Trophoblast cell (in vitro differentiated cells and primary cell): Measurements from ENCODE around the gene ASCL3.
A peak's percentile ranks its signal among the peaks of the same experiment; 100 is the strongest.

Experiments used
- DNase-seq, 2 donors: peaks; one replicate each; pipeline ENCODE4 v3.0.0-alpha.2; 2016
- H2AFZ ChIP-seq: 2 replicates; pipeline ENCODE4 v1.6.1; 2013; ENCODE audit warnings: low read length, moderate library complexity, mild to moderate bottlenecking; ENCODE audit not compliant: insufficient read depth, poor library complexity
- H2AK5ac ChIP-seq: 2 replicates; pipeline ENCODE4 v1.6.1; 2013; ENCODE audit warnings: mild to moderate bottlenecking, low read length
- H2BK120ac ChIP-seq: 2 replicates; pipeline ENCODE4 v1.6.1; 2013; ENCODE audit warnings: low read length, mild to moderate bottlenecking, moderate library complexity; ENCODE audit not compliant: insufficient read depth, poor library complexity
- H2BK12ac ChIP-seq: 2 replicates; pipeline ENCODE4 v1.6.1; 2013; ENCODE audit warnings: mild to moderate bottlenecking, low read length, moderate library complexity
- H2BK5ac ChIP-seq: 2 replicates; pipeline ENCODE4 v1.6.1; 2013; ENCODE audit warnings: low read length, low read depth, moderate library complexity, mild to moderate bottlenecking; ENCODE audit not compliant: poor library complexity
- H3K14ac ChIP-seq: 2 replicates; pipeline ENCODE4 v1.6.1; 2013; ENCODE audit warnings: mild to moderate bottlenecking, low read length
- H3K18ac ChIP-seq: 2 replicates; pipeline ENCODE4 v1.6.1; 2013; ENCODE audit warnings: mild to moderate bottlenecking, low read length
- H3K23ac ChIP-seq: 2 replicates; pipeline ENCODE4 v1.6.1; 2013; ENCODE audit warnings: low read length
- H3K27ac ChIP-seq: 2 replicates; pipeline ENCODE4 v1.5.1; 2013; ENCODE audit warnings: low read depth, mild to moderate bottlenecking, inconsistent platforms, low read length, moderate library complexity
- H3K27me3 ChIP-seq: 2 replicates; pipeline ENCODE4 v1.6.1; 2013; ENCODE audit warnings: inconsistent platforms, mild to moderate bottlenecking, low read length, moderate library complexity; ENCODE audit not compliant: insufficient read depth
- H3K36me3 ChIP-seq, 2 experiments: 1 replicate in 1 of 2; 2 replicates in 1 of 2; pipeline ENCODE4 v1.6.1; 2013; ENCODE audit warnings: low read length in 2 of 2, mild to moderate bottlenecking in 2 of 2, moderate library complexity in 1 of 2; ENCODE audit not compliant: insufficient read depth in 2 of 2, control insufficient read depth in 1 of 2
- H3K4ac ChIP-seq: 2 replicates; pipeline ENCODE4 v1.6.1; 2013; ENCODE audit warnings: low read depth, mild to moderate bottlenecking, low read length, moderate library complexity
- H3K4me1 ChIP-seq, 2 experiments: 1 replicate in 1 of 2; 2 replicates in 1 of 2; pipeline ENCODE4 v1.6.1; 2013; ENCODE audit warnings: low read length in 2 of 2, mild to moderate bottlenecking in 2 of 2, moderate library complexity in 1 of 2; ENCODE audit not compliant: insufficient read depth in 2 of 2, control insufficient read depth in 1 of 2
- H3K4me2 ChIP-seq: 2 replicates; pipeline ENCODE4 v1.6.1; 2013; ENCODE audit warnings: inconsistent platforms, mild to moderate bottlenecking, low read length, moderate library complexity
- H3K4me3 ChIP-seq: 2 replicates; pipeline ENCODE4 v1.5.1; 2013; ENCODE audit warnings: mild to moderate bottlenecking, low read depth, low read length, inconsistent platforms
- H3K79me1 ChIP-seq: one replicate; pipeline ENCODE4 v1.6.1; 2013; ENCODE audit warnings: low read length
- H3K79me2 ChIP-seq: 2 replicates; pipeline ENCODE4 v1.6.1; 2013; ENCODE audit warnings: low read length, mild to moderate bottlenecking; ENCODE audit not compliant: control insufficient read depth, insufficient read depth, poor library complexity
- H3K9ac ChIP-seq: 2 replicates; pipeline ENCODE4 v1.6.1; 2013; ENCODE audit warnings: mild to moderate bottlenecking, low read length
- H3K9me3 ChIP-seq: 2 replicates; pipeline ENCODE4 v1.6.1; 2013; ENCODE audit warnings: low read depth, mild to moderate bottlenecking, control low read depth, inconsistent platforms, low read length; ENCODE audit not compliant: insufficient read depth
- H4K12ac ChIP-seq: 2 replicates; pipeline ENCODE4 v1.6.1; 2013; ENCODE audit warnings: low read depth, mild to moderate bottlenecking, low read length, moderate library complexity
- H4K8ac ChIP-seq: 2 replicates; pipeline ENCODE4 v1.6.1; 2013; ENCODE audit warnings: low read depth, mild to moderate bottlenecking, low read length, moderate library complexity
- H4K91ac ChIP-seq: one replicate; pipeline ENCODE4 v1.6.1; 2013; ENCODE audit warnings: low read depth, mild to moderate bottlenecking, low read length, moderate library complexity
- WGBS: extraction: QIAGEN DNeasy Blood & Tissue Kit; methylation state at CpG from one replicate; pipeline ENCODE4 v1.1.7; 2013; ENCODE audit warnings: missing lambda C conversion rate; ENCODE audit not compliant: insufficient read length, insufficient coverage; ENCODE audit errors: extremely low coverage; 5-methylcytosine and 5-hydroxymethylcytosine counted together

The ASCL3 gene

GRCh38 chr11:8930456-8931175, 12.2 kb downstream of the ASCL3 start:
- Histone ChIP-seq H4K8ac (no peak overlapping the region), H2AFZ (no peak overlapping the region), H3K36me3 (no peaks in the 10 kb centered on the region), H2BK12ac (no peak overlapping the region), H3K4ac (no peak overlapping the region), H4K12ac (no peak overlapping the region), H2AK5ac (no peak overlapping the region), H3K79me2 (no peaks in the 10 kb centered on the region), H4K91ac (no peak overlapping the region), H3K23ac (no peak overlapping the region), H3K4me2 (no peak overlapping the region), H3K27me3 (no peaks in the 10 kb centered on the region), H3K4me1 (peaks cover 4 to 11% of the 10 kb centered on the region in 2 experiments), H2BK120ac (no peak overlapping the region), H3K18ac (no peak overlapping the region), H3K9me3 (no peaks in the 10 kb centered on the region), H3K14ac (no peak overlapping the region), H3K9ac (no peak overlapping the region), H3K4me3 (no peak overlapping the region), H3K27ac (no peak overlapping the region), H2BK5ac (no peak overlapping the region), H3K79me1 (no peaks in the 10 kb centered on the region)
- DNase-seq = no peak
- WGBS = no CpG with 5 or more reads among the region's 12 CpGs

GRCh38 chr11:8928981-8929615, 13.7 kb downstream of the ASCL3 start:
- no peak overlapping the region for H3K4me3 ChIP-seq
- H3K27me3 ChIP-seq = no peaks in the 10 kb centered on the region
- H3K9me3 ChIP-seq = no peaks in the 10 kb centered on the region
- no peak overlapping the region for H2BK120ac ChIP-seq
- H2BK12ac ChIP-seq = no peak overlapping the region
- H3K9ac ChIP-seq = no peak overlapping the region
- H3K27ac ChIP-seq = no peak overlapping the region
- no peaks in the 10 kb centered on the region for H3K36me3 ChIP-seq
- no peak overlapping the region for H2AFZ ChIP-seq
- no peaks in the 10 kb centered on the region for H3K79me2 ChIP-seq
- no CpG with 5 or more reads among the region's 9 CpGs for WGBS
- no peak overlapping the region for H2BK5ac ChIP-seq
- no peak overlapping the region for H3K18ac ChIP-seq
- H2AK5ac ChIP-seq = no peak overlapping the region
- no peak overlapping the region for H3K14ac ChIP-seq
- H3K4ac ChIP-seq = no peak overlapping the region
- H3K4me2 ChIP-seq = no peak overlapping the region
- no peak overlapping the region for H3K23ac ChIP-seq
- H4K91ac ChIP-seq = no peak overlapping the region
- peaks cover 2 to 11% of the 10 kb centered on the region in 2 experiments for H3K4me1 ChIP-seq
- no peaks in the 10 kb centered on the region for H3K79me1 ChIP-seq
- H4K8ac ChIP-seq = no peak overlapping the region
- DNase-seq = peak in 1 of 2 donors; percentile 44
- no peak overlapping the region for H4K12ac ChIP-seq

GRCh38 chr11:8928205-8928604, 14.6 kb downstream of the ASCL3 start:
- H3K79me1 ChIP-seq = no peaks in the 10 kb centered on the region
- no peak overlapping the region for H2AFZ ChIP-seq
- no peak overlapping the region for H3K9ac ChIP-seq
- no peak overlapping the region for H3K18ac ChIP-seq
- no peak overlapping the region for H4K12ac ChIP-seq
- no peak overlapping the region for H2AK5ac ChIP-seq
- H3K4me3 ChIP-seq = no peak overlapping the region
- H4K8ac ChIP-seq = no peak overlapping the region
- peaks cover 0 to under 1% of the 10 kb centered on the region in 2 experiments for H3K36me3 ChIP-seq
- no peaks in the 10 kb centered on the region for H3K9me3 ChIP-seq
- H3K14ac ChIP-seq = no peak overlapping the region
- no peak overlapping the region for H2BK12ac ChIP-seq
- no peak overlapping the region for H4K91ac ChIP-seq
- no peak overlapping the region for H3K23ac ChIP-seq
- H2BK5ac ChIP-seq = no peak overlapping the region
- H3K4me2 ChIP-seq = no peak overlapping the region
- no CpG with 5 or more reads among the region's 4 CpGs for WGBS
- H2BK120ac ChIP-seq = no peak overlapping the region
- no peak overlapping the region for H3K27ac ChIP-seq
- H3K4ac ChIP-seq = no peak overlapping the region
- H3K4me1 ChIP-seq = peaks cover 2 to 7% of the 10 kb centered on the region in 2 experiments
- H3K79me2 ChIP-seq = no peaks in the 10 kb centered on the region
- no peak for DNase-seq
- no peaks in the 10 kb centered on the region for H3K27me3 ChIP-seq

- H3K14ac ChIP-seq = no peak overlapping the region
- H3K9ac ChIP-seq = no peak overlapping the region
- H3K4me1 ChIP-seq = no peaks in the 10 kb centered on the region
- no peak overlapping the region for H2BK12ac ChIP-seq
- H3K9me3 ChIP-seq = no peaks in the 10 kb centered on the region
- no peak for DNase-seq
- H3K79me2 ChIP-seq = no peaks in the 10 kb centered on the region
- no peak overlapping the region for H2AK5ac ChIP-seq
- H3K79me1 ChIP-seq = no peaks in the 10 kb centered on the region
- no peak overlapping the region for H3K4me2 ChIP-seq
- H3K36me3 ChIP-seq = peaks cover 4 to 6% of the 10 kb centered on the region in 2 experiments
- no peak overlapping the region for H2BK5ac ChIP-seq
- no peak overlapping the region for H2AFZ ChIP-seq
- no peak overlapping the region for H3K4ac ChIP-seq
- H4K91ac ChIP-seq = no peak overlapping the region
- H3K18ac ChIP-seq = no peak overlapping the region
- H4K8ac ChIP-seq = no peak overlapping the region
- H3K23ac ChIP-seq = no peak overlapping the region
- no peak overlapping the region for H3K4me3 ChIP-seq
- WGBS = no CpG with 5 or more reads among the region's 5 CpGs
- no peak overlapping the region for H3K27ac ChIP-seq
- H3K27me3 ChIP-seq = no peaks in the 10 kb centered on the region
- H2BK120ac ChIP-seq = no peak overlapping the region
- H4K12ac ChIP-seq = no peak overlapping the region
Measured at GRCh38 chr11:8927233-8927632, 15.6 kb downstream of the ASCL3 start.
